Suppressor macrophage (primary cell): Measurements from ENCODE around the gene JUND.

Source experiments
- DNase-seq, 4 experiments: peaks; one replicate each; pipeline ENCODE4 v3.0.0-alpha.2; 2020 to 2022

Gene JUND

GRCh38 chr19:18289471-18290301, 8.3 kb upstream of the JUND start:
- peak in 2 of 4 experiments; percentile 28 to 30 for DNase-seq

GRCh38 chr19:18287836-18288772, 6.7 kb upstream of the JUND start:
- no peak for DNase-seq

GRCh38 chr19:18286973-18287635, 5.7 kb upstream of the JUND start:
- DNase-seq = no peak

GRCh38 chr19:18284712-18285360, 3.4 kb upstream of the JUND start:
- DNase-seq = peak in 3 of 4 experiments; percentile 39 to 70 (median 41)

- DNase-seq = no peak
These were observed 1.9 kb upstream of the JUND start for GRCh38 chr19:18283338-18283737.

GRCh38 chr19:18282788-18283141, 1.3 kb upstream of the JUND start:
- DNase-seq = peak in 1 of 4 experiments; percentile 19

- DNase-seq = peak in 3 of 4 experiments; percentile 61 to 68 (median 62)
These were observed 782 bp upstream of the JUND start for GRCh38 chr19:18282021-18282787.

- peak; percentile 73 to 92 (median 82) for DNase-seq
These were observed 958 bp downstream of the JUND start for GRCh38 chr19:18280247-18281081.

- DNase-seq = peak; percentile 93 to 98 (median 96)
These were observed 1.7 kb downstream of the JUND start for GRCh38 chr19:18279516-18280246.

GRCh38 chr19:18279266-18279515, 2.2 kb downstream of the JUND start:
- DNase-seq = no peak

- DNase-seq = peak; percentile 30 to 56 (median 44)
These were observed 2.7 kb downstream of the JUND start for GRCh38 chr19:18278521-18279265.

GRCh38 chr19:18274781-18275356, 6.6 kb downstream of the JUND start:
- peak; percentile 79 to 88 (median 84) for DNase-seq

GRCh38 chr19:18274219-18274780, 7.1 kb downstream of the JUND start, which contains the start of gene IQCN:
Gene IQCN (minus strand): TSS chr19:18274452. CDS start chr19:18269478, 4,974 bp downstream.
- DNase-seq = peak; percentile 18 to 41 (median 26)

- no peak for DNase-seq
These were observed 7.7 kb downstream of the JUND start for GRCh38 chr19:18273561-18274218.

GRCh38 chr19:18271433-18271841, 10.0 kb downstream of the JUND start:
- DNase-seq = no peak

- no peak for DNase-seq
These were observed 11.1 kb downstream of the JUND start for GRCh38 chr19:18270326-18270725.

- no peak for DNase-seq
These were observed 12.2 kb downstream of the JUND start for GRCh38 chr19:18269070-18269723.
